Heart right ventricle (tissue), 16 donors: ENCODE results near the gene SLC6A5. TPM values are rescaled to one million over a fixed set of nuclear protein-coding genes. Genes with fewer than 3 reads are reported as not detected.

Experiments
- ATAC-seq, 8 donors: fragments of 200-7000 bp; cut with Tn5 transposase; one replicate each; pipeline ENCODE4 v1.9.1; 2020; ENCODE audit warnings: mild to moderate bottlenecking in 8 of 8, moderate library complexity in 8 of 8, moderate number of reproducible peaks in 1 of 8
- DNase-seq, 2 donors: peaks; one replicate each; pipeline ENCODE4 v3.0.0-alpha.2; 2020
- H3K27ac ChIP-seq, 10 donors: fragments of 200-600 bp; sonication (generic) in 2 of 10; one replicate each; pipeline versions ENCODE4 v1.5.0 to v1.8.0; 2020 to 2022; ENCODE audit warnings: mild to moderate bottlenecking in 3 of 10
- H3K27me3 ChIP-seq, 7 donors: fragments of 200-600 bp; one replicate each; pipeline ENCODE4 v1.8.0; 2021 to 2022; ENCODE audit warnings: mild to moderate bottlenecking in 2 of 7
- H3K36me3 ChIP-seq, 9 donors: fragments of 200-600 bp; sonication (generic) in 1 of 9; one replicate each; pipeline versions ENCODE4 v1.5.0 to v1.8.0; 2020 to 2022; ENCODE audit warnings: mild to moderate bottlenecking in 2 of 9
- H3K4me1 ChIP-seq, 9 donors: fragments of 200-600 bp; sonication (generic) in 1 of 9; one replicate each; pipeline versions ENCODE4 v1.5.0 to v1.8.0; 2020 to 2022; ENCODE audit warnings: mild to moderate bottlenecking in 4 of 9
- H3K4me3 ChIP-seq, 10 donors: fragments of 200-600 bp; sonication (generic) in 2 of 10; one replicate each; pipeline versions ENCODE4 v1.5.0 to v1.8.0; 2020 to 2022; ENCODE audit warnings: mild to moderate bottlenecking in 7 of 10, moderate library complexity in 2 of 10
- H3K9me3 ChIP-seq, 11 donors: fragments of 200-600 bp in 10 of 11; sonication (generic) in 2 of 11; one replicate each; pipeline versions ENCODE4 v1.5.0 to v1.8.0; 2013 to 2022; ENCODE audit warnings: mild to moderate bottlenecking in 2 of 11, control low read depth in 1 of 11, moderate library complexity in 1 of 11
- CTCF ChIP-seq, 9 donors: fragments of 200-600 bp; sonication (generic) in 2 of 9; IDR thresholded peaks; one replicate each; pipeline versions ENCODE4 v1.5.0 to v1.8.0; 2021 to 2022; ENCODE audit warnings: antibody characterized with exemption in 9 of 9, mild to moderate bottlenecking in 5 of 9, moderate library complexity in 1 of 9
- WGBS, 2 donors: extraction: QIAGEN DNeasy Blood & Tissue Kit; methylation state at CpG; one replicate each; pipeline ENCODE4 v1.1.7; 2013; ENCODE audit warnings: inconsistent platforms in 1 of 2; 5-methylcytosine and 5-hydroxymethylcytosine counted together
- intact Hi-C, 10 donors: fragments of 100-400 bp; cut with DNase I; formaldehyde crosslinking; loops; one replicate each; pipeline versions ENCODE4 v1.11.1 to v1.14.2; 2022
- polyA plus RNA-seq, 2 donors: library from polyadenylated mRNA; stranded (reverse); fragments of 200-250 nt; gene quantifications; one replicate each; pipeline ENCODE4 v1.2.3, GENCODE V29; 2013
- total RNA-seq, 10 donors: library from RNA; stranded (reverse); fragmentation: NEBNext Ultra II Directional in 3 of 10; extraction: Animal tissue kit (Norgen Biotek cat#: 25700) in 3 of 10; gene quantifications; one replicate each; pipeline versions ENCODE4 v1.2.1 to v1.2.4, GENCODE V29; 2021 to 2023
- donor health status: Arrhythmogenic right ventricular cardiomyopathy.
- donor health status: ischemic (EF 13 %, LVEDD 7.1; RV severe dilation, severe dysfunction).
- donor health status: healthy with polysubstance abuse.
- donor health status: DM: no; HTN: yes; CAD: no.
- donor health status: DM: no; HTN: no; CAD: no.
- donor health status: ischemic (EF 25% LVEDD 6.9; RV normal size, moderate dysfunction).
- donor health status: ischemic (EF 25% LVEDD 5.7; RV mildly dilated, moderate dysfunction).
- donor health status: healthy.
- donor health status: DM: yes; HTN: yes; CAD: no.
- donor health status: Ischemic cardiomyopathy.
- donor health status: ischemic (EF 35%, LVEDD 5.7; RV mildly dilated, moderate dysfunction).
- donor health status: nonischemic (EF 11% LVEDD 7.7; RV severe dilation, severe dysfunction).
- donor health status: DM: yes; HTN: yes; CAD: no.
- donor health status: PGD.
- donor health status: ischemic (EF 29% LVEDD 5.4; RV normal size, mild dysfunction).
- donor health status: nonischemic (EF 23%, LVEDD 6.1; RV moderate dilation, normal function).

Gene SLC6A5
- total and polyA plus RNA-seq, 12 donors: not detected

- intact Hi-C loops: no loop called here
- 67 to 79% methylated on average over 6 of the region's 6 CpGs for WGBS, 2 donors
- no peak for DNase-seq
- no peak for ATAC-seq
- no peak for TF ChIP-seq CTCF (IDR thresholded peaks at IDR 0.05)
- Histone ChIP-seq H3K27ac (no peak overlapping the region), H3K4me1 (no peaks in the 10 kb centered on the region), H3K9me3 (no peaks in the 10 kb centered on the region), H3K36me3 (no peaks in the 10 kb centered on the region), H3K27me3 (peaks cover 0 to 53% (median 33%) of the 10 kb centered on the region in 7 donors), H3K4me3 (no peak overlapping the region)
Observed at GRCh38 chr11:20589796-20590195, 9.6 kb upstream of the SLC6A5 start.

- Histone ChIP-seq H3K27me3 (peaks cover 0 to 59% (median 39%) of the 10 kb centered on the region in 7 donors), H3K9me3 (no peaks in the 10 kb centered on the region), H3K4me3 (no peak overlapping the region), H3K4me1 (no peaks in the 10 kb centered on the region), H3K36me3 (no peaks in the 10 kb centered on the region), H3K27ac (no peak overlapping the region)
- 83 to 90% methylated on average over 3 of the region's 3 CpGs for WGBS, 2 donors
- ATAC-seq (no peak), DNase-seq (no peak)
- intact Hi-C loops: no loop called here
- TF ChIP-seq CTCF (IDR thresholded peaks at IDR 0.05): no peak
Observed at GRCh38 chr11:20590381-20590780, 9.0 kb upstream of the SLC6A5 start.

DNA sequence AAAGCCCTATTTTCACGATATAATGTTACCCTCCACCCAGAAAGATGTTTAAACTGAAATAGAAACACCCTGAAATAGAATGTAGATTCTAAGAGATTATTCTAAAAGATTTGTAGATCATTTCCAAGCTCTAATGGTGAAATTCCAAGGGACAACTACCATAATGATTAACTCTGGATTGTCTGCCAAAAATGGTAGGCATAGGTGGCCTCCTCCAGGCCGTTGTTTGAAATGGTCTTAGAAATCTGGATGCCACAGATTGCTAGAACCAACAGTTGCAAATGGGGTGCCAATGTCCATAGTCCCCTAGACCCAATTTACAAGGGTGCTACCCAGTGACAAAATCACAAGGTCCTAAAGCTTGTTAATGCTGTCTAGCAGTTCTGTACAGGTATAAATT is 6.7 kb upstream of the SLC6A5 start:
- H3K4me1 ChIP-seq: peaks cover 0 to 10% (median 6%) of the 10 kb centered on the region in 9 donors
- WGBS, 2 donors: 49 to 70% methylated on average over 2 of the region's 2 CpGs
- no peak for ATAC-seq
- no peak for TF ChIP-seq CTCF (IDR thresholded peaks at IDR 0.05)
- H3K9me3 ChIP-seq: no peaks in the 10 kb centered on the region
- no peaks in the 10 kb centered on the region for H3K36me3 ChIP-seq
- H3K27ac ChIP-seq: no peak overlapping the region
- peaks cover 0 to 82% (median 60%) of the 10 kb centered on the region in 7 donors for H3K27me3 ChIP-seq
- no peak for DNase-seq
- intact Hi-C loops: no loop called here
- H3K4me3 ChIP-seq: no peak overlapping the region

- H3K27ac ChIP-seq: no peak overlapping the region
- WGBS, 2 donors: 74 to 77% methylated on average over 8 of the region's 8 CpGs
- peaks cover 0 to 12% (median 7%) of the 10 kb centered on the region in 9 donors for H3K4me1 ChIP-seq
- no peak overlapping the region for H3K4me3 ChIP-seq
- TF ChIP-seq CTCF (IDR thresholded peaks at IDR 0.05): no peak
- peaks cover 0 to 86% (median 70%) of the 10 kb centered on the region in 7 donors for H3K27me3 ChIP-seq
- no peak for ATAC-seq
- intact Hi-C loops: no loop called here
- no peaks in the 10 kb centered on the region for H3K9me3 ChIP-seq
- H3K36me3 ChIP-seq: no peaks in the 10 kb centered on the region
- no peak for DNase-seq
Observed at GRCh38 chr11:20594274-20595061, 4.9 kb upstream of the SLC6A5 start.
